Loucy (cell line): ENCODE data around the gene KCNIP2.
A peak's percentile ranks its signal among the peaks of the same experiment; 100 is the strongest.

Source experiments
- H2AFZ ChIP-seq: fragments of 200-600 bp; sonication (generic); 2 replicates; pipeline ENCODE4 v1.6.0; 2016; ENCODE audit warnings: antibody characterized with exemption, mild to moderate bottlenecking, low read length, moderate library complexity
- H3F3A ChIP-seq: fragments of 200-600 bp; 2 replicates; pipeline ENCODE4 v1.6.0; 2016; ENCODE audit warnings: antibody characterized with exemption, low read depth, mild to moderate bottlenecking
- H3K27me3 ChIP-seq: fragments of 200-600 bp; sonication (generic); 2 replicates; pipeline ENCODE4 v1.6.1; 2014; ENCODE audit warnings: low read length, mild to moderate bottlenecking; ENCODE audit not compliant: insufficient read depth, poor library complexity, severe bottlenecking
- H3K36me3 ChIP-seq: fragments of 200-600 bp; sonication (generic); 2 replicates; pipeline ENCODE4 v1.6.1; 2016; ENCODE audit warnings: low read length; ENCODE audit not compliant: insufficient read depth
- H3K4me1 ChIP-seq: fragments of 200-600 bp; sonication (generic); 2 replicates; pipeline ENCODE4 v1.5.1; 2014; ENCODE audit warnings: low read length, mild to moderate bottlenecking; ENCODE audit not compliant: insufficient read depth, poor library complexity, severe bottlenecking
- H3K4me2 ChIP-seq: fragments of 200-600 bp; sonication (generic); 2 replicates; pipeline ENCODE4 v1.6.0; 2014; ENCODE audit warnings: antibody characterized with exemption, low read length, low read depth, mild to moderate bottlenecking; ENCODE audit not compliant: poor library complexity, severe bottlenecking
- H3K4me3 ChIP-seq: fragments of 200-600 bp; sonication (generic); 2 replicates; pipeline ENCODE4 v1.5.1; 2014; ENCODE audit warnings: low read length, mild to moderate bottlenecking, mixed read lengths; ENCODE audit not compliant: poor library complexity, severe bottlenecking
- H3K79me2 ChIP-seq: fragments of 200-600 bp; sonication (generic); 2 replicates; pipeline ENCODE4 v1.6.1; 2014; ENCODE audit warnings: low read length; ENCODE audit not compliant: insufficient read depth
- H3K9ac ChIP-seq: fragments of 200-600 bp; sonication (generic); 2 replicates; pipeline ENCODE4 v1.6.0; 2014; ENCODE audit warnings: mild to moderate bottlenecking, low read depth, low read length, moderate library complexity; ENCODE audit not compliant: poor library complexity, severe bottlenecking
- H3K9me2 ChIP-seq: fragments of 200-600 bp; sonication (generic); replicated peaks from 2 replicates; pipeline ENCODE4 v1.6.1; 2016; ENCODE audit warnings: low read depth, low read length, mixed read lengths
- H3K9me3 ChIP-seq: fragments of 200-600 bp; sonication (generic); 2 replicates; pipeline ENCODE4 v1.6.1; 2014; ENCODE audit warnings: mild to moderate bottlenecking, antibody characterized with exemption, low read length, low read depth; ENCODE audit not compliant: insufficient read depth
- H4K20me1 ChIP-seq: fragments of 200-600 bp; sonication (generic); 2 replicates; pipeline ENCODE4 v1.6.0; 2014; ENCODE audit warnings: antibody characterized with exemption, low read length, mild to moderate bottlenecking; ENCODE audit not compliant: insufficient read depth, poor library complexity, severe bottlenecking
- CTCF ChIP-seq: fragments of 200-600 bp; sonication (generic); conservative IDR thresholded peaks from 2 replicates; pipeline ENCODE4 v1.5.1; 2014; ENCODE audit warnings: mild to moderate bottlenecking, antibody characterized with exemption, low read length
- EZH2phosphoT487 ChIP-seq: fragments of 200-600 bp; IDR thresholded peaks from 2 replicates; pipeline ENCODE4 v1.6.1; 2018; ENCODE audit warnings: antibody characterized with exemption, mild to moderate bottlenecking, moderate library complexity, borderline replicate concordance

The KCNIP2 gene

GRCh38 chr10:101881036-101881774 lies 37.6 kb upstream of the KCNIP2 start:
- no peaks in the 10 kb centered on the region for H3K9me3 ChIP-seq
- H3F3A ChIP-seq: no peaks in the 10 kb centered on the region
- no peaks in the 10 kb centered on the region for H4K20me1 ChIP-seq
- TF ChIP-seq CTCF (no peak), EZH2phosphoT487 (no peak)
- H3K4me1 ChIP-seq: peaks cover 15% of the 10 kb centered on the region
- H3K79me2 ChIP-seq: no peaks in the 10 kb centered on the region
- peak overlapping the region; percentile 7 for H3K9ac ChIP-seq
- H3K4me2 ChIP-seq: no peak overlapping the region
- H3K27me3 ChIP-seq: no peaks in the 10 kb centered on the region
- H3K9me2 ChIP-seq: no peaks in the 10 kb centered on the region
- peaks cover 5% of the 10 kb centered on the region; the same call in 1 of the 2 replicates for H3K36me3 ChIP-seq
- H3K4me3 ChIP-seq: no peak overlapping the region
- no peak overlapping the region for H2AFZ ChIP-seq

GRCh38 chr10:101880232-101880573 lies 36.6 kb upstream of the KCNIP2 start:
- H3K9me3 ChIP-seq: no peaks in the 10 kb centered on the region
- H3K79me2 ChIP-seq: no peaks in the 10 kb centered on the region
- no peak for TF ChIP-seq CTCF
- no peak for TF ChIP-seq EZH2phosphoT487
- peaks cover 3% of the 10 kb centered on the region; the same call in 1 of the 2 replicates for H3K36me3 ChIP-seq
- no peaks in the 10 kb centered on the region for H3F3A ChIP-seq
- H3K4me3 ChIP-seq: no peak overlapping the region
- no peak overlapping the region for H3K4me2 ChIP-seq
- peak overlapping the region; percentile 7 for H3K9ac ChIP-seq
- peaks cover 23% of the 10 kb centered on the region for H3K4me1 ChIP-seq
- no peak overlapping the region for H2AFZ ChIP-seq
- H3K27me3 ChIP-seq: no peaks in the 10 kb centered on the region
- no peaks in the 10 kb centered on the region for H3K9me2 ChIP-seq
- H4K20me1 ChIP-seq: no peaks in the 10 kb centered on the region

GRCh38 chr10:101879456-101880231 lies 36.0 kb upstream of the KCNIP2 start:
- Histone ChIP-seq H3K9ac (peak overlapping the region; percentile 7), H3F3A (peaks cover 3% of the 10 kb centered on the region; the same call in 1 of the 2 replicates), H3K27me3 (no peaks in the 10 kb centered on the region), H3K9me2 (no peaks in the 10 kb centered on the region), H3K79me2 (no peaks in the 10 kb centered on the region), H2AFZ (no peak overlapping the region), H3K9me3 (no peaks in the 10 kb centered on the region), H3K4me3 (no peak overlapping the region), H3K4me2 (no peak overlapping the region), H4K20me1 (no peaks in the 10 kb centered on the region), H3K4me1 (peaks cover 29% of the 10 kb centered on the region), H3K36me3 (no peaks in the 10 kb centered on the region; the same call in 1 of the 2 replicates)
- TF ChIP-seq EZH2phosphoT487 (no peak), CTCF (no peak)
